ENCODE results near the gene ATP8A2. TPM values are rescaled to one million over a fixed set of nuclear protein-coding genes. Genes with fewer than 3 reads are reported as not detected.

Gene ATP8A2
- total and polyA plus RNA-seq, 5 donors = 0.09 to 0.65 (median 0.22) TPM

- no peak for ATAC-seq
- DNase-seq = no peak
- Histone ChIP-seq H3K4me1 (ENCODE audit: control insufficient read depth, insufficient read depth, low read length) (no peaks in the 10 kb centered on the region), H3K27ac (ENCODE audit: low read length) (no peak overlapping the region), H3K4me3 (ENCODE audit: low read length) (no peak overlapping the region), H3K9me3 (ENCODE audit: control insufficient read depth, low read length) (no peaks in the 10 kb centered on the region), H3K27me3 (ENCODE audit: control insufficient read depth, insufficient read depth) (no peaks in the 10 kb centered on the region)
- intact Hi-C loops (cut with DNase I) = no loop called here
- WGBS = 75% methylated on average over 1 of the region's 1 CpG
Observed at GRCh38 chr13:25662516-25662915, 290.7 kb downstream of the ATP8A2 start.

GRCh38 chr13:25668345-25668744, 296.6 kb downstream of the ATP8A2 start:
- no peak overlapping the region for H3K4me3 ChIP-seq (ENCODE audit: low read length)
- no peak for ATAC-seq
- DNase-seq = no peak
- H3K9me3 ChIP-seq (ENCODE audit: control insufficient read depth, low read length) = no peaks in the 10 kb centered on the region
- no peaks in the 10 kb centered on the region for H3K27me3 ChIP-seq (ENCODE audit: control insufficient read depth, insufficient read depth)
- H3K4me1 ChIP-seq (ENCODE audit: control insufficient read depth, insufficient read depth, low read length) = no peaks in the 10 kb centered on the region
- intact Hi-C loops (cut with DNase I) = no loop called here
- no peak overlapping the region for H3K27ac ChIP-seq (ENCODE audit: low read length)

- WGBS = 90% methylated on average over 5 of the region's 5 CpGs
- H3K9me3 ChIP-seq (ENCODE audit: control insufficient read depth, low read length) = no peaks in the 10 kb centered on the region
- intact Hi-C loops (cut with DNase I) = no loop called here
- no peaks in the 10 kb centered on the region for H3K27me3 ChIP-seq (ENCODE audit: control insufficient read depth, insufficient read depth)
- no peak overlapping the region for H3K4me3 ChIP-seq (ENCODE audit: low read length)
- ATAC-seq = no peak
- H3K4me1 ChIP-seq (ENCODE audit: control insufficient read depth, insufficient read depth, low read length) = no peaks in the 10 kb centered on the region
- no peak for DNase-seq
- H3K27ac ChIP-seq (ENCODE audit: low read length) = no peak overlapping the region
Observed at GRCh38 chr13:25673711-25674110, 301.9 kb downstream of the ATP8A2 start.

GRCh38 chr13:25674371-25674770, 302.6 kb downstream of the ATP8A2 start:
- intact Hi-C loops (cut with DNase I) = no loop called here
- H3K9me3 ChIP-seq (ENCODE audit: control insufficient read depth, low read length) = no peaks in the 10 kb centered on the region
- H3K4me3 ChIP-seq (ENCODE audit: low read length) = no peak overlapping the region
- DNase-seq (no peak), ATAC-seq (no peak)
- H3K27me3 ChIP-seq (ENCODE audit: control insufficient read depth, insufficient read depth) = no peaks in the 10 kb centered on the region
- H3K27ac ChIP-seq (ENCODE audit: low read length) = no peak overlapping the region
- H3K4me1 ChIP-seq (ENCODE audit: control insufficient read depth, insufficient read depth, low read length) = no peaks in the 10 kb centered on the region
- 77% methylated on average over 4 of the region's 4 CpGs for WGBS

- no peak for ATAC-seq
- H3K4me1 ChIP-seq (ENCODE audit: control insufficient read depth, insufficient read depth, low read length) = no peaks in the 10 kb centered on the region
- no peak overlapping the region for H3K4me3 ChIP-seq (ENCODE audit: low read length)
- no peaks in the 10 kb centered on the region for H3K9me3 ChIP-seq (ENCODE audit: control insufficient read depth, low read length)
- no peak for DNase-seq
- no peak overlapping the region for H3K27ac ChIP-seq (ENCODE audit: low read length)
- intact Hi-C loops (cut with DNase I) = no loop called here
- WGBS = 82% methylated on average over 3 of the region's 3 CpGs
- no peaks in the 10 kb centered on the region for H3K27me3 ChIP-seq (ENCODE audit: control insufficient read depth, insufficient read depth)
Observed at GRCh38 chr13:25675060-25675459, 303.3 kb downstream of the ATP8A2 start.

GRCh38 chr13:25677956-25678355, 306.2 kb downstream of the ATP8A2 start:
- Histone ChIP-seq H3K9me3 (ENCODE audit: control insufficient read depth, low read length) (no peaks in the 10 kb centered on the region), H3K27me3 (ENCODE audit: control insufficient read depth, insufficient read depth) (no peaks in the 10 kb centered on the region), H3K4me1 (ENCODE audit: control insufficient read depth, insufficient read depth, low read length) (no peaks in the 10 kb centered on the region), H3K4me3 (ENCODE audit: low read length) (no peak overlapping the region), H3K27ac (ENCODE audit: low read length) (no peak overlapping the region)
- intact Hi-C loops (cut with DNase I) = no loop called here
- WGBS = 69% methylated on average over 2 of the region's 2 CpGs
- ATAC-seq = no peak
- no peak for DNase-seq

GRCh38 chr13:25678398-25678797, 306.6 kb downstream of the ATP8A2 start:
- intact Hi-C loops (cut with DNase I) = no loop called here
- Histone ChIP-seq H3K4me1 (ENCODE audit: control insufficient read depth, insufficient read depth, low read length) (no peaks in the 10 kb centered on the region), H3K9me3 (ENCODE audit: control insufficient read depth, low read length) (no peaks in the 10 kb centered on the region), H3K4me3 (ENCODE audit: low read length) (no peak overlapping the region), H3K27ac (ENCODE audit: low read length) (no peak overlapping the region), H3K27me3 (ENCODE audit: control insufficient read depth, insufficient read depth) (no peaks in the 10 kb centered on the region)
- 76% methylated on average over 2 of the region's 2 CpGs for WGBS
- DNase-seq (no peak), ATAC-seq (peak in 1 of 2 donors; percentile 45)

GRCh38 chr13:25679159-25679558, 307.4 kb downstream of the ATP8A2 start:
- no peaks in the 10 kb centered on the region for H3K27me3 ChIP-seq (ENCODE audit: control insufficient read depth, insufficient read depth)
- no peaks in the 10 kb centered on the region for H3K4me1 ChIP-seq (ENCODE audit: control insufficient read depth, insufficient read depth, low read length)
- WGBS = 66% methylated on average over 2 of the region's 2 CpGs
- no peak overlapping the region for H3K27ac ChIP-seq (ENCODE audit: low read length)
- ATAC-seq (peak in 1 of 2 donors; percentile 50), DNase-seq (no peak)
- intact Hi-C loops (cut with DNase I) = no loop called here
- no peak overlapping the region for H3K4me3 ChIP-seq (ENCODE audit: low read length)
- no peaks in the 10 kb centered on the region for H3K9me3 ChIP-seq (ENCODE audit: control insufficient read depth, low read length)

- H3K4me1 ChIP-seq (ENCODE audit: control insufficient read depth, insufficient read depth, low read length) = no peaks in the 10 kb centered on the region
- H3K27ac ChIP-seq (ENCODE audit: low read length) = no peak overlapping the region
- no peaks in the 10 kb centered on the region for H3K9me3 ChIP-seq (ENCODE audit: control insufficient read depth, low read length)
- H3K27me3 ChIP-seq (ENCODE audit: control insufficient read depth, insufficient read depth) = no peaks in the 10 kb centered on the region
- 81% methylated on average over 5 of the region's 5 CpGs for WGBS
- no peak overlapping the region for H3K4me3 ChIP-seq (ENCODE audit: low read length)
- DNase-seq = no peak
- intact Hi-C loops (cut with DNase I) = no loop called here
- ATAC-seq = no peak
Observed at GRCh38 chr13:25679936-25680335, 308.2 kb downstream of the ATP8A2 start.

- intact Hi-C loops (cut with DNase I) = no loop called here
- ATAC-seq = no peak
- WGBS = 90% methylated on average over 9 of the region's 9 CpGs
Observed at GRCh38 chr13:25682276-25682675, 310.5 kb downstream of the ATP8A2 start.

GRCh38 chr13:25683056-25683455, 311.3 kb downstream of the ATP8A2 start:
- peaks cover 3% of the 10 kb centered on the region for H3K4me1 ChIP-seq (ENCODE audit: control insufficient read depth, insufficient read depth, low read length)
- DNase-seq (no peak), ATAC-seq (no peak)
- H3K27me3 ChIP-seq (ENCODE audit: control insufficient read depth, insufficient read depth) = no peaks in the 10 kb centered on the region
- intact Hi-C loops (cut with DNase I) = no loop called here
- no peaks in the 10 kb centered on the region for H3K9me3 ChIP-seq (ENCODE audit: control insufficient read depth, low read length)
- H3K4me3 ChIP-seq (ENCODE audit: low read length) = no peak overlapping the region
- 92% methylated on average over 4 of the region's 4 CpGs for WGBS
- no peak overlapping the region for H3K27ac ChIP-seq (ENCODE audit: low read length)

More at GRCh38 chr13:25682276-25682675, 310.5 kb downstream of the ATP8A2 start:
- Histone ChIP-seq H3K9me3 (ENCODE audit: control insufficient read depth, low read length) (no peaks in the 10 kb centered on the region), H3K4me1 (ENCODE audit: control insufficient read depth, insufficient read depth, low read length) (peaks cover under 1% of the 10 kb centered on the region), H3K27ac (ENCODE audit: low read length) (no peak overlapping the region), H3K27me3 (ENCODE audit: control insufficient read depth, insufficient read depth) (no peaks in the 10 kb centered on the region), H3K4me3 (ENCODE audit: low read length) (no peak overlapping the region)
- DNase-seq = no peak

- H3K27ac ChIP-seq (ENCODE audit: low read length) = no peak overlapping the region
- DNase-seq (no peak), ATAC-seq (no peak)
- H3K27me3 ChIP-seq (ENCODE audit: control insufficient read depth, insufficient read depth) = no peaks in the 10 kb centered on the region
- WGBS = 92% methylated on average over 6 of the region's 6 CpGs
- peaks cover 3% of the 10 kb centered on the region for H3K4me1 ChIP-seq (ENCODE audit: control insufficient read depth, insufficient read depth, low read length)
- no peaks in the 10 kb centered on the region for H3K9me3 ChIP-seq (ENCODE audit: control insufficient read depth, low read length)
- intact Hi-C loops (cut with DNase I) = no loop called here
- H3K4me3 ChIP-seq (ENCODE audit: low read length) = no peak overlapping the region
Observed at GRCh38 chr13:25683662-25684370, 312.0 kb downstream of the ATP8A2 start.
